Activated effector memory CD4-positive, alpha-beta T cell treated with anti-CD3 and anti-CD28 coated beads, Interleukin-2, amount 50 U/mL, for 16 hours (primary cell): ENCODE results near the gene ACAA2.
"Not testable (repeated sequence)": the region's sequence is repeated elsewhere in the genome, so short reads cannot be mapped to it uniquely, and the experiment has no call there.

Source experiments
- DNase-seq: peaks from one replicate; pipeline ENCODE4 v3.0.0-alpha.2; 2020

Gene ACAA2

GRCh38 chr18:49843778-49844625 lies 30.7 kb upstream of the ACAA2 start:
- DNase-seq = no peak

GRCh38 chr18:49843131-49843530 lies 29.8 kb upstream of the ACAA2 start:
- DNase-seq = no peak

- DNase-seq = no peak
Measured at GRCh38 chr18:49842656-49843055, 29.3 kb upstream of the ACAA2 start.

GRCh38 chr18:49841236-49842217 lies 28.2 kb upstream of the ACAA2 start:
- DNase-seq = no peak

- DNase-seq = no peak
Measured at GRCh38 chr18:49839012-49839411, 25.7 kb upstream of the ACAA2 start.

GRCh38 chr18:49838381-49838780 lies 25.0 kb upstream of the ACAA2 start:
- no peak for DNase-seq

- no peak for DNase-seq
Measured at GRCh38 chr18:49837889-49838288, 24.6 kb upstream of the ACAA2 start.

GRCh38 chr18:49837316-49837835 lies 24.0 kb upstream of the ACAA2 start:
- DNase-seq = not testable (repeated sequence)

- DNase-seq = no peak
Measured at GRCh38 chr18:49835405-49835804, 22.1 kb upstream of the ACAA2 start.

- DNase-seq = no peak
Measured at GRCh38 chr18:49834258-49834657, 20.9 kb upstream of the ACAA2 start.

GRCh38 chr18:49833814-49834213 lies 20.5 kb upstream of the ACAA2 start:
- no peak for DNase-seq

- DNase-seq = no peak
Measured at GRCh38 chr18:49832221-49832647, 18.9 kb upstream of the ACAA2 start.

GRCh38 chr18:49827996-49828395 lies 14.7 kb upstream of the ACAA2 start:
- no peak for DNase-seq

GRCh38 chr18:49819823-49820671 lies 6.7 kb upstream of the ACAA2 start:
- DNase-seq = peak; percentile 67

GRCh38 chr18:49819071-49819662 lies 5.8 kb upstream of the ACAA2 start:
- no peak for DNase-seq

GRCh38 chr18:49817947-49818346 lies 4.6 kb upstream of the ACAA2 start:
- DNase-seq = no peak

GRCh38 chr18:49815927-49816326 lies 2.6 kb upstream of the ACAA2 start:
- no peak for DNase-seq

GRCh38 chr18:49814147-49814499 lies 790 bp upstream of the ACAA2 start:
- peak; percentile 81 for DNase-seq

GRCh38 chr18:49813069-49813318 lies 339 bp downstream of the ACAA2 start:
- no peak for DNase-seq

- DNase-seq = no peak
Measured at GRCh38 chr18:49812286-49813068, 856 bp downstream of the ACAA2 start.

GRCh38 chr18:49811151-49811938 lies 2.0 kb downstream of the ACAA2 start:
- no peak for DNase-seq
